HepG2 (cell line): ENCODE results near the gene SLC4A11. TPM values are rescaled to one million over a fixed set of nuclear protein-coding genes. Genes with fewer than 3 reads are reported as not detected.

Experiments used
- BRCA1 ChIP-seq: sonication (generic); formaldehyde crosslinking; IDR thresholded peaks from 2 replicates; pipeline ENCODE4 v1.4.0; 2020; ENCODE audit warnings: missing genetic modification reagents
- ERF ChIP-seq: IDR thresholded peaks from 2 replicates; pipeline ENCODE4 v1.6.1; 2018; ENCODE audit warnings: missing biosample characterization, missing genetic modification reagents
- HOXA9 ChIP-seq: sonication (generic); formaldehyde crosslinking; IDR thresholded peaks from 2 replicates; pipeline ENCODE4 v1.8.1; 2022; ENCODE audit warnings: missing genetic modification reagents, mild to moderate bottlenecking, moderate library complexity, borderline replicate concordance
- KAT7 ChIP-seq: IDR thresholded peaks from 2 replicates; pipeline ENCODE4 v1.6.1; 2018; ENCODE audit warnings: borderline replicate concordance, missing compliant biosample characterization
- MTF2 ChIP-seq: sonication (generic); formaldehyde crosslinking; IDR thresholded peaks from 2 replicates; pipeline ENCODE4 v1.5.0; 2020; ENCODE audit warnings: missing genetic modification reagents, borderline replicate concordance
- POLR2AphosphoS5 ChIP-seq: IDR thresholded peaks from 2 replicates; pipeline ENCODE4 v1.6.1; 2012; ENCODE audit warnings: low read depth, low read length
- RAD21 ChIP-seq: fragments of 450-650 bp; formaldehyde crosslinking; IDR thresholded peaks from 2 replicates; pipeline ENCODE4 v1.5.0; 2020; ENCODE audit warnings: mild to moderate bottlenecking
- RFXANK ChIP-seq: IDR thresholded peaks from 2 replicates; pipeline ENCODE4 v1.6.1; 2016
- RNF2 ChIP-seq: fragments of 450-650 bp; conservative IDR thresholded peaks from 2 replicates; pipeline ENCODE4 v1.6.1; 2016; ENCODE audit warnings: low read depth
- ZNF333 ChIP-seq: sonication (generic); formaldehyde crosslinking; IDR thresholded peaks from 2 replicates; pipeline ENCODE4 v1.4.0; 2020; ENCODE audit warnings: mild to moderate bottlenecking, missing genetic modification reagents, borderline replicate concordance
- ZNF451 ChIP-seq: sonication (generic); formaldehyde crosslinking; IDR thresholded peaks from 2 replicates; pipeline ENCODE4 v1.5.0; 2020; ENCODE audit warnings: mild to moderate bottlenecking, missing genetic modification reagents
- ZNF543 ChIP-seq: sonication (generic); formaldehyde crosslinking; IDR thresholded peaks from 2 replicates; pipeline ENCODE4 v1.4.0; 2020; ENCODE audit warnings: mild to moderate bottlenecking, missing genetic modification reagents
- ZNF780A ChIP-seq: sonication (generic); formaldehyde crosslinking; IDR thresholded peaks from 2 replicates; pipeline ENCODE4 v1.8.0; 2022; ENCODE audit warnings: mild to moderate bottlenecking, missing genetic modification reagents, moderate library complexity
- polyA plus RNA-seq, 8 experiments: library from polyadenylated mRNA; depleted of rRNA in 3 of 8; stranded (reverse) in 7 of 8; unstranded in 1 of 8; fragments of >200 nt; fragmentation: Illumina TruSeq in 4 of 8; extraction: Trizol in 4 of 8; gene quantifications; 2 replicates each; pipeline versions ENCODE4 v1.2.1 to v1.2.3, GENCODE V29; 2011 to 2016; ENCODE audit warnings: low read depth in 4 of 8, missing spikeins in 1 of 8, mixed read lengths in 1 of 8; ENCODE audit not compliant: insufficient read depth in 1 of 8
- total RNA-seq, 5 experiments: library from RNA; depleted of rRNA; stranded (reverse); fragments of >200 nt; fragmentation: Illumina TruSeq; extraction: Trizol; gene quantifications; 2 replicates each; pipeline ENCODE4 v1.2.3, GENCODE V29; 2016; ENCODE audit warnings: low read depth in 1 of 5
- TF ChIP-seq, protein P1 (sequence below): sonication (generic); formaldehyde crosslinking; IDR thresholded peaks from 2 replicates; pipeline ENCODE4 v1.8.0; 2022; ENCODE audit warnings: missing genetic modification reagents, mild to moderate bottlenecking, borderline replicate concordance
- TF ChIP-seq, protein P2 (sequence below): sonication (generic); formaldehyde crosslinking; IDR thresholded peaks from 2 replicates; pipeline ENCODE4 v1.5.1; 2020; ENCODE audit warnings: missing genetic modification reagents, mild to moderate bottlenecking, borderline replicate concordance
- TF ChIP-seq, protein P3 (sequence below), 2 experiments: IDR thresholded peaks; 2 replicates each; pipeline ENCODE4 v1.6.1; 2011 to 2012; ENCODE audit warnings: low read length in 2 of 2, borderline replicate concordance in 1 of 2, low read depth in 1 of 2, mild to moderate bottlenecking in 1 of 2, moderate library complexity in 1 of 2
- TF ChIP-seq, protein P4 (sequence below): sonication (generic); formaldehyde crosslinking; IDR thresholded peaks from 2 replicates; pipeline ENCODE4 v1.5.0; 2020; ENCODE audit warnings: mild to moderate bottlenecking, missing genetic modification reagents, moderate library complexity
- TF ChIP-seq, protein P5 (sequence below): sonication (generic); formaldehyde crosslinking; IDR thresholded peaks from 2 replicates; pipeline ENCODE4 v1.8.0; 2022; ENCODE audit warnings: mild to moderate bottlenecking, missing genetic modification reagents

The SLC4A11 gene
- total and polyA plus RNA-seq, 2 of the 13 experiments (the other 11 are each of a cell fraction or from before 2014, with no cell fraction given) = 3.9 to 27.0 TPM

DNA sequence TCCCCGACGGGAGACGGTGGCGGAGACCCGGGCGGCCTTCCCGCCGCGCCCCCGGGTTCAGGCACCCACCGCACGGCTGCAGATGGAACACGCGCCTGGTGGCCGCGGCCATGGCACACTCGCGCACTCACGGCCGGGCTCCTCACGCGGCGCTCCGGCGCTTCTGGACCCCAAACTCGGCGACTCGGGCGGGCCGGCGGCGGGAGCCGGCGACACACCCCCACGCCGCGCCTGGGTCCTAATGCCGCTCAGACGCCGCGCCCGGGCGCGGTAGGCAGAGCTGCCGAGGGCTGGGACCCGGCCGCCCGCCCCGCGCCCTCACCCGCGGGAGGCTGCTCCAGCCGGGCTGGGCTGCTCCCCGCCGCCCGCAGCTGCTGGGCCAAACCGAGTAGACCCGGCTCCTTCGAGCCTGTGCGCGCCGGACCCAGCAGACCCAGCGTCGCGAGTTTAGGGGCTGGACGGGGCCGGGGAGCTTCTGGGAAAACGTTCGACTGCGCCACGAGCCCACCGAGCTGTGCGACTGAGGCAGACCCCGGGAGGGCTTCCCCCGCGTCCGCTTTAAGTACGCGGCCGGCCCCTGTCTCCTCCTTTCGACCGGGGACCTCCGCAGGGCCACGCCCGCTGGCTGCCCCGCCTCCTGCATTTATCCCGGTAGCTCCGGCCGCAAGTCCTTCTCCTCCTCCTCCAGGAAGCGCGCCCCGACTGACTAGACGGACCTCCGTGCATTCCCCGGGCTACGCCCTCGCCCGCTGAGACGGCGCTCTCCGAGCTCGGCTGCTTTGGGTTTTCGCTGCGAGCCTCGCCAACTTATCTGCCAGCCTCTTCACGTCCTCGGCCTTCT is at the start of gene SLC4A11 (continued):
- TF ChIP-seq, protein P1, sequence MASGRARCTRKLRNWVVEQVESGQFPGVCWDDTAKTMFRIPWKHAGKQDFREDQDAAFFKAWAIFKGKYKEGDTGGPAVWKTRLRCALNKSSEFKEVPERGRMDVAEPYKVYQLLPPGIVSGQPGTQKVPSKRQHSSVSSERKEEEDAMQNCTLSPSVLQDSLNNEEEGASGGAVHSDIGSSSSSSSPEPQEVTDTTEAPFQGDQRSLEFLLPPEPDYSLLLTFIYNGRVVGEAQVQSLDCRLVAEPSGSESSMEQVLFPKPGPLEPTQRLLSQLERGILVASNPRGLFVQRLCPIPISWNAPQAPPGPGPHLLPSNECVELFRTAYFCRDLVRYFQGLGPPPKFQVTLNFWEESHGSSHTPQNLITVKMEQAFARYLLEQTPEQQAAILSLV (CRISPR knock-in tag) = 0 out of 2 replicates have a peak, but pooled peaks have one; percentile 61
- TF ChIP-seq RAD21 (CRISPR knock-in tag) = peak; percentile 39; the same call in 1 of the 2 replicates
- no peak; the same call in 1 of the 2 replicates for TF ChIP-seq POLR2AphosphoS5
- TF ChIP-seq KAT7 (CRISPR knock-in tag) = no peak; the same call in 1 of the 2 replicates
- TF ChIP-seq BRCA1 (CRISPR knock-in tag) = 0 out of 2 replicates have a peak, but pooled peaks have one; percentile 55
- TF ChIP-seq, protein P2, sequence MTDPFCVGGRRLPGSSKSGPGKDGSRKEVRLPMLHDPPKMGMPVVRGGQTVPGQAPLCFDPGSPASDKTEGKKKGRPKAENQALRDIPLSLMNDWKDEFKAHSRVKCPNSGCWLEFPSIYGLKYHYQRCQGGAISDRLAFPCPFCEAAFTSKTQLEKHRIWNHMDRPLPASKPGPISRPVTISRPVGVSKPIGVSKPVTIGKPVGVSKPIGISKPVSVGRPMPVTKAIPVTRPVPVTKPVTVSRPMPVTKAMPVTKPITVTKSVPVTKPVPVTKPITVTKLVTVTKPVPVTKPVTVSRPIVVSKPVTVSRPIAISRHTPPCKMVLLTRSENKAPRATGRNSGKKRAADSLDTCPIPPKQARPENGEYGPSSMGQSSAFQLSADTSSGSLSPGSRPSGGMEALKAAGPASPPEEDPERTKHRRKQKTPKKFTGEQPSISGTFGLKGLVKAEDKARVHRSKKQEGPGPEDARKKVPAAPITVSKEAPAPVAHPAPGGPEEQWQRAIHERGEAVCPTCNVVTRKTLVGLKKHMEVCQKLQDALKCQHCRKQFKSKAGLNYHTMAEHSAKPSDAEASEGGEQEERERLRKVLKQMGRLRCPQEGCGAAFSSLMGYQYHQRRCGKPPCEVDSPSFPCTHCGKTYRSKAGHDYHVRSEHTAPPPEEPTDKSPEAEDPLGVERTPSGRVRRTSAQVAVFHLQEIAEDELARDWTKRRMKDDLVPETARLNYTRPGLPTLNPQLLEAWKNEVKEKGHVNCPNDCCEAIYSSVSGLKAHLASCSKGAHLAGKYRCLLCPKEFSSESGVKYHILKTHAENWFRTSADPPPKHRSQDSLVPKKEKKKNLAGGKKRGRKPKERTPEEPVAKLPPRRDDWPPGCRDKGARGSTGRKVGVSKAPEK = no peak
- no peak for TF ChIP-seq HOXA9 (CRISPR knock-in tag)
- TF ChIP-seq, protein P3, sequence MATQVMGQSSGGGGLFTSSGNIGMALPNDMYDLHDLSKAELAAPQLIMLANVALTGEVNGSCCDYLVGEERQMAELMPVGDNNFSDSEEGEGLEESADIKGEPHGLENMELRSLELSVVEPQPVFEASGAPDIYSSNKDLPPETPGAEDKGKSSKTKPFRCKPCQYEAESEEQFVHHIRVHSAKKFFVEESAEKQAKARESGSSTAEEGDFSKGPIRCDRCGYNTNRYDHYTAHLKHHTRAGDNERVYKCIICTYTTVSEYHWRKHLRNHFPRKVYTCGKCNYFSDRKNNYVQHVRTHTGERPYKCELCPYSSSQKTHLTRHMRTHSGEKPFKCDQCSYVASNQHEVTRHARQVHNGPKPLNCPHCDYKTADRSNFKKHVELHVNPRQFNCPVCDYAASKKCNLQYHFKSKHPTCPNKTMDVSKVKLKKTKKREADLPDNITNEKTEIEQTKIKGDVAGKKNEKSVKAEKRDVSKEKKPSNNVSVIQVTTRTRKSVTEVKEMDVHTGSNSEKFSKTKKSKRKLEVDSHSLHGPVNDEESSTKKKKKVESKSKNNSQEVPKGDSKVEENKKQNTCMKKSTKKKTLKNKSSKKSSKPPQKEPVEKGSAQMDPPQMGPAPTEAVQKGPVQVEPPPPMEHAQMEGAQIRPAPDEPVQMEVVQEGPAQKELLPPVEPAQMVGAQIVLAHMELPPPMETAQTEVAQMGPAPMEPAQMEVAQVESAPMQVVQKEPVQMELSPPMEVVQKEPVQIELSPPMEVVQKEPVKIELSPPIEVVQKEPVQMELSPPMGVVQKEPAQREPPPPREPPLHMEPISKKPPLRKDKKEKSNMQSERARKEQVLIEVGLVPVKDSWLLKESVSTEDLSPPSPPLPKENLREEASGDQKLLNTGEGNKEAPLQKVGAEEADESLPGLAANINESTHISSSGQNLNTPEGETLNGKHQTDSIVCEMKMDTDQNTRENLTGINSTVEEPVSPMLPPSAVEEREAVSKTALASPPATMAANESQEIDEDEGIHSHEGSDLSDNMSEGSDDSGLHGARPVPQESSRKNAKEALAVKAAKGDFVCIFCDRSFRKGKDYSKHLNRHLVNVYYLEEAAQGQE (IDR thresholded peaks at IDR 0.05; ENCODE audit: borderline replicate concordance in 1 of 2, low read depth in 1 of 2, low read length in 2 of 2) = no peak
- TF ChIP-seq ERF (CRISPR knock-in tag) = peak; percentile 78
- TF ChIP-seq ZNF780A (CRISPR knock-in tag) = no peak
- TF ChIP-seq RFXANK (CRISPR knock-in tag) = no peak
- peak; percentile 35; the same call in 1 of the 2 replicates for TF ChIP-seq ZNF451 (CRISPR knock-in tag)
- TF ChIP-seq MTF2 = peak; percentile 87
- peak; percentile 2; the same call in 1 of the 2 replicates for TF ChIP-seq ZNF333 (CRISPR knock-in tag)
- TF ChIP-seq ZNF543 (CRISPR knock-in tag) = no peak
- peak; percentile 21; the same call in 1 of the 2 replicates for TF ChIP-seq RNF2
- TF ChIP-seq, protein P4, sequence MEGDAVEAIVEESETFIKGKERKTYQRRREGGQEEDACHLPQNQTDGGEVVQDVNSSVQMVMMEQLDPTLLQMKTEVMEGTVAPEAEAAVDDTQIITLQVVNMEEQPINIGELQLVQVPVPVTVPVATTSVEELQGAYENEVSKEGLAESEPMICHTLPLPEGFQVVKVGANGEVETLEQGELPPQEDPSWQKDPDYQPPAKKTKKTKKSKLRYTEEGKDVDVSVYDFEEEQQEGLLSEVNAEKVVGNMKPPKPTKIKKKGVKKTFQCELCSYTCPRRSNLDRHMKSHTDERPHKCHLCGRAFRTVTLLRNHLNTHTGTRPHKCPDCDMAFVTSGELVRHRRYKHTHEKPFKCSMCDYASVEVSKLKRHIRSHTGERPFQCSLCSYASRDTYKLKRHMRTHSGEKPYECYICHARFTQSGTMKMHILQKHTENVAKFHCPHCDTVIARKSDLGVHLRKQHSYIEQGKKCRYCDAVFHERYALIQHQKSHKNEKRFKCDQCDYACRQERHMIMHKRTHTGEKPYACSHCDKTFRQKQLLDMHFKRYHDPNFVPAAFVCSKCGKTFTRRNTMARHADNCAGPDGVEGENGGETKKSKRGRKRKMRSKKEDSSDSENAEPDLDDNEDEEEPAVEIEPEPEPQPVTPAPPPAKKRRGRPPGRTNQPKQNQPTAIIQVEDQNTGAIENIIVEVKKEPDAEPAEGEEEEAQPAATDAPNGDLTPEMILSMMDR (CRISPR knock-in tag) = no peak
- TF ChIP-seq, protein P5, sequence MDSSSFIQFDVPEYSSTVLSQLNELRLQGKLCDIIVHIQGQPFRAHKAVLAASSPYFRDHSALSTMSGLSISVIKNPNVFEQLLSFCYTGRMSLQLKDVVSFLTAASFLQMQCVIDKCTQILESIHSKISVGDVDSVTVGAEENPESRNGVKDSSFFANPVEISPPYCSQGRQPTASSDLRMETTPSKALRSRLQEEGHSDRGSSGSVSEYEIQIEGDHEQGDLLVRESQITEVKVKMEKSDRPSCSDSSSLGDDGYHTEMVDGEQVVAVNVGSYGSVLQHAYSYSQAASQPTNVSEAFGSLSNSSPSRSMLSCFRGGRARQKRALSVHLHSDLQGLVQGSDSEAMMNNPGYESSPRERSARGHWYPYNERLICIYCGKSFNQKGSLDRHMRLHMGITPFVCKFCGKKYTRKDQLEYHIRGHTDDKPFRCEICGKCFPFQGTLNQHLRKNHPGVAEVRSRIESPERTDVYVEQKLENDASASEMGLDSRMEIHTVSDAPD (CRISPR knock-in tag) = no peak
